Measurements from ENCODE around the gene IL17REL. TPM values are rescaled to one million over a fixed set of nuclear protein-coding genes. Genes with fewer than 3 reads are reported as not detected.

IL17REL gene
- total RNA-seq, 1 donor from 2014 or later = not detected

- Histone ChIP-seq H3K79me2 (ENCODE audit: insufficient read depth, low read length) (no peaks in the 10 kb centered on the region), H3K4me3 (ENCODE audit: insufficient read depth, low read depth, low read length) (no peak overlapping the region), H3K9me3 (ENCODE audit: insufficient read depth, low read depth, low read length) (no peaks in the 10 kb centered on the region), H3K4me1 (ENCODE audit: insufficient read depth, low read length) (no peaks in the 10 kb centered on the region), H3K36me3 (ENCODE audit: insufficient read depth, low read length) (no peaks in the 10 kb centered on the region), H3K27me3 (ENCODE audit: insufficient read depth, low read length) (no peaks in the 10 kb centered on the region), H2AFZ (ENCODE audit: low read depth, low read length) (no peak overlapping the region), H3K9ac (ENCODE audit: low read length) (no peak overlapping the region), H4K20me1 (ENCODE audit: insufficient read depth, low read length) (no peaks in the 10 kb centered on the region), H3K4me2 (ENCODE audit: low read length) (no peak overlapping the region), H3K27ac (ENCODE audit: low read depth, low read length) (no peak overlapping the region)
- Mint-ChIP-seq H3K9me3 (ENCODE audit: unreplicated experiment) (no peaks in the 10 kb centered on the region), H3K4me3 (ENCODE audit: unreplicated experiment) (no peak overlapping the region), H3K36me3 (ENCODE audit: low read depth, unreplicated experiment) (no peaks in the 10 kb centered on the region), H3K27ac (ENCODE audit: unreplicated experiment) (no peak overlapping the region), H3K4me1 (ENCODE audit: low read depth, unreplicated experiment) (no peaks in the 10 kb centered on the region), H3K27me3 (ENCODE audit: low read depth, unreplicated experiment) (peaks cover 33% of the 10 kb centered on the region)
- no peak for DNase-seq (ENCODE audit: low read depth)
- FAIRE-seq = no peak
- TF ChIP-seq EZH2 (IDR thresholded peaks at IDR 0.05; ENCODE audit: insufficient read depth, low read length) = no peak
- TF ChIP-seq CTCF (IDR thresholded peaks at IDR 0.05; ENCODE audit: insufficient read depth, low read depth, low read length) = no peak
Measured at GRCh38 chr22:50032109-50032871, 19.7 kb upstream of the IL17REL start.

GRCh38 chr22:50031189-50032091 is 18.9 kb upstream of the IL17REL start:
- Histone ChIP-seq H3K4me2 (ENCODE audit: low read length) (no peak overlapping the region), H2AFZ (ENCODE audit: low read depth, low read length) (no peak overlapping the region), H4K20me1 (ENCODE audit: insufficient read depth, low read length) (no peaks in the 10 kb centered on the region), H3K27ac (ENCODE audit: low read depth, low read length) (no peak overlapping the region), H3K27me3 (ENCODE audit: insufficient read depth, low read length) (no peaks in the 10 kb centered on the region), H3K9me3 (ENCODE audit: insufficient read depth, low read depth, low read length) (no peaks in the 10 kb centered on the region), H3K4me1 (ENCODE audit: insufficient read depth, low read length) (no peaks in the 10 kb centered on the region), H3K9ac (ENCODE audit: low read length) (no peak overlapping the region), H3K79me2 (ENCODE audit: insufficient read depth, low read length) (no peaks in the 10 kb centered on the region), H3K4me3 (ENCODE audit: insufficient read depth, low read depth, low read length) (no peak overlapping the region), H3K36me3 (ENCODE audit: insufficient read depth, low read length) (no peaks in the 10 kb centered on the region)
- Mint-ChIP-seq H3K4me1 (ENCODE audit: low read depth, unreplicated experiment) (no peaks in the 10 kb centered on the region), H3K27ac (ENCODE audit: unreplicated experiment) (no peak overlapping the region), H3K27me3 (ENCODE audit: low read depth, unreplicated experiment) (peaks cover 36% of the 10 kb centered on the region), H3K9me3 (ENCODE audit: unreplicated experiment) (no peaks in the 10 kb centered on the region), H3K4me3 (ENCODE audit: unreplicated experiment) (no peak overlapping the region), H3K36me3 (ENCODE audit: low read depth, unreplicated experiment) (no peaks in the 10 kb centered on the region)
- no peak for TF ChIP-seq EZH2 (IDR thresholded peaks at IDR 0.05; ENCODE audit: insufficient read depth, low read length)
- TF ChIP-seq CTCF (IDR thresholded peaks at IDR 0.05; ENCODE audit: insufficient read depth, low read depth, low read length) = no peak
- FAIRE-seq (no peak), DNase-seq (ENCODE audit: low read depth) (no peak)
